Panc1 (cell line): ENCODE measurements around the gene HRCT1. TPM values are rescaled to one million over a fixed set of nuclear protein-coding genes. Genes with fewer than 3 reads are reported as not detected.

Source experiments
- ATAC-seq: fragments of 200-7000 bp; cut with Tn5 transposase; 2 replicates; pipeline ENCODE4 v1.9.1; 2020; ENCODE audit warnings: mild to moderate bottlenecking, moderate library complexity
- BruUV-seq: library from RNA; stranded (reverse); fragments of 400-500 nt; replicated peaks from 2 replicates; lab custom pipeline; 2021; lab: Mats Ljungman, UMichigan
- CTCF ChIA-PET: fragments of 300-600 bp; sonication (Branson Sonifier 250); formaldehyde crosslinking; loops from one replicate; lab custom pipeline; 2022; ENCODE audit warnings: antibody characterized with exemption; lab: Charles Lee
- POLR2A ChIA-PET: fragments of 300-600 bp; sonication (Branson Sonifier 250); formaldehyde crosslinking; loops from one replicate; lab custom pipeline; 2022; ENCODE audit warnings: antibody characterized with exemption; lab: Charles Lee
- DNase-seq: peaks from one replicate; pipeline ENCODE4 v3.0.0-alpha.2; 2010; ENCODE audit warnings: low read depth, low spot score
- H3K27ac ChIP-seq: 2 replicates; pipeline ENCODE4 v1.5.1; 2011; ENCODE audit warnings: mild to moderate bottlenecking, low read length, inconsistent platforms
- H3K27me3 ChIP-seq: fragments of 200-500 bp; sonication (Bioruptor generic); 2 replicates; pipeline ENCODE4 v1.6.0; 2014; ENCODE audit warnings: low read length, inconsistent platforms; ENCODE audit not compliant: control insufficient read depth, insufficient read depth
- H3K36me3 ChIP-seq: fragments of 200-500 bp; sonication (Bioruptor generic); 2 replicates; pipeline ENCODE4 v1.5.1; 2014; ENCODE audit warnings: inconsistent platforms, mild to moderate bottlenecking, low read length, moderate library complexity; ENCODE audit not compliant: control insufficient read depth, insufficient read depth
- H3K4me1 ChIP-seq: 2 replicates; pipeline ENCODE4 v1.5.1; 2011; ENCODE audit warnings: inconsistent platforms, mild to moderate bottlenecking, low read length, moderate library complexity; ENCODE audit not compliant: control insufficient read depth, insufficient read depth
- H3K4me3 ChIP-seq, 2 experiments: 2 replicates each; pipeline ENCODE4 v1.5.1; 2011 to 2012; ENCODE audit warnings: low read depth in 2 of 2, low read length in 2 of 2, mild to moderate bottlenecking in 2 of 2, inconsistent platforms in 1 of 2, moderate library complexity in 1 of 2
- H3K9me3 ChIP-seq: fragments of 200-500 bp; sonication (Bioruptor generic); 2 replicates; pipeline ENCODE4 v1.5.1; 2014; ENCODE audit warnings: low read depth, mild to moderate bottlenecking, inconsistent platforms, low read length, moderate library complexity; ENCODE audit not compliant: control insufficient read depth, insufficient read depth
- POLR2AphosphoS5 ChIP-seq: IDR thresholded peaks from 2 replicates; pipeline ENCODE4 v1.6.1; 2012; ENCODE audit warnings: mild to moderate bottlenecking, low read depth, low read length, moderate library complexity
- REST ChIP-seq, 2 experiments: IDR thresholded peaks; 2 replicates each; pipeline ENCODE4 v1.6.1; 2011 to 2012; ENCODE audit warnings: low read depth in 2 of 2, control low read depth in 1 of 2, low read length in 1 of 2, mild to moderate bottlenecking in 1 of 2, moderate library complexity in 1 of 2; ENCODE audit not compliant: insufficient read depth in 1 of 2
- SIN3A ChIP-seq: IDR thresholded peaks from 2 replicates; pipeline ENCODE4 v1.6.1; 2012; ENCODE audit warnings: low read depth, mild to moderate bottlenecking, low read length, moderate library complexity, borderline replicate concordance; ENCODE audit not compliant: insufficient read depth
- TCF7L2 ChIP-seq: IDR thresholded peaks from 2 replicates; pipeline ENCODE4 v1.6.1; 2011; ENCODE audit warnings: mild to moderate bottlenecking, low read depth, low read length, inconsistent platforms
- in situ Hi-C: cut with HindIII; loops from 2 replicates; pipeline ENCODE4 v1.10.0; 2016; ENCODE audit warnings: low sequenced_read_pairs, low pct_unique_long_range_greater_than_20kb
- intact Hi-C: fragments of 100-400 bp; cut with micrococcal nuclease; formaldehyde crosslinking; loops from one replicate; pipeline ENCODE4 v1.10.0; 2022; ENCODE audit not compliant: unreplicated experiment
- total RNA-seq: library from RNA; stranded (reverse); gene quantifications from one replicate; pipeline ENCODE4 v1.2.1, GENCODE V29; 2021; ENCODE audit not compliant: unreplicated experiment
- TF ChIP-seq, protein P1 (sequence below): fragments of 450-650 bp; IDR thresholded peaks from 2 replicates; pipeline ENCODE4 v1.5.1; 2017; ENCODE audit warnings: mild to moderate bottlenecking

HRCT1 gene
- total RNA-seq, 1 experiment from 2014 or later: not detected

- POLR2A ChIA-PET: no interaction called here
- BruUV-seq: no TSS peak
- peaks cover 66% of the 10 kb centered on the region for H3K4me1 ChIP-seq
Measured at GRCh38 chr9:35908504-35909125, 2.6 kb downstream of the HRCT1 start.

DNA sequence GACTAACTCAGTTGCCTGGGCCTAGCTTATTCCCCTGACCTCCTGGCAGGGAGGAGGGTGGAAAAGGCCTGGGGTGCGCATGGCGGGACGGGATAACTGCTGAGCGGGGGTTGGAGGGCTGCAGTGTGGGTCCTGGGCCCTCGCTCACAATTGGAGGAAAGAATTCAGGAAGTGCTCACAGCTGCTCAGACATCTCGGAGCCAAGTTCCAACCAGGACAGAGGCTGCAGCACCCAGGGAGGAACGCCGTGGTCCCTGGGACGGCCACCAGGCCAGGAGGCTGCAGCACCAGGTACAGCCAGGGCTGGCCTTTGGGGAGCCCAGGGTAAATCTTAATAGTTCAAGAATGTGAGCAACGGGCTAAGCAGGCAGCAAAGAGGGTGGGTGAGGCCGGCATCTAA, 3.3 kb downstream of the HRCT1 start, which contains the start of gene SPAAR:
Gene SPAAR, plus strand, starts transcription at position 217 of the 400 bp plus-strand sequence. CDS start 974 bp downstream, outside the sequence.
- DNase-seq: no peak
- Histone ChIP-seq H3K4me3 (no peak within 1 kb of the TSS), H3K4me1 (peaks cover 64% of the 10 kb centered on the region), H3K36me3 (no peaks in the 10 kb centered on the region), H3K27ac (peak within 1 kb of the TSS; percentile 78), H3K27me3 (no peaks in the 10 kb centered on the region), H3K9me3 (no peaks in the 10 kb centered on the region)
- intact Hi-C loops (no loop called here), in situ Hi-C loops (no loop called here)
- TF ChIP-seq, protein P1, sequence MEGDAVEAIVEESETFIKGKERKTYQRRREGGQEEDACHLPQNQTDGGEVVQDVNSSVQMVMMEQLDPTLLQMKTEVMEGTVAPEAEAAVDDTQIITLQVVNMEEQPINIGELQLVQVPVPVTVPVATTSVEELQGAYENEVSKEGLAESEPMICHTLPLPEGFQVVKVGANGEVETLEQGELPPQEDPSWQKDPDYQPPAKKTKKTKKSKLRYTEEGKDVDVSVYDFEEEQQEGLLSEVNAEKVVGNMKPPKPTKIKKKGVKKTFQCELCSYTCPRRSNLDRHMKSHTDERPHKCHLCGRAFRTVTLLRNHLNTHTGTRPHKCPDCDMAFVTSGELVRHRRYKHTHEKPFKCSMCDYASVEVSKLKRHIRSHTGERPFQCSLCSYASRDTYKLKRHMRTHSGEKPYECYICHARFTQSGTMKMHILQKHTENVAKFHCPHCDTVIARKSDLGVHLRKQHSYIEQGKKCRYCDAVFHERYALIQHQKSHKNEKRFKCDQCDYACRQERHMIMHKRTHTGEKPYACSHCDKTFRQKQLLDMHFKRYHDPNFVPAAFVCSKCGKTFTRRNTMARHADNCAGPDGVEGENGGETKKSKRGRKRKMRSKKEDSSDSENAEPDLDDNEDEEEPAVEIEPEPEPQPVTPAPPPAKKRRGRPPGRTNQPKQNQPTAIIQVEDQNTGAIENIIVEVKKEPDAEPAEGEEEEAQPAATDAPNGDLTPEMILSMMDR: no peak
- TF ChIP-seq POLR2AphosphoS5 (no peak), REST (IDR thresholded peaks at IDR 0.05; ENCODE audit: insufficient read depth in 1 of 2, low read depth in 2 of 2, low read length in 1 of 2) (no peak), TCF7L2 (no peak), SIN3A (no peak)
- no peak for ATAC-seq
- ChIA-PET CTCF (interaction anchor here (1.0 kb wide), 1 partner anchor 114 kb away, joined by 3 read pairs; no protein-coding TSS in a partner anchor), POLR2A (no interaction called here)
- BruUV-seq: no TSS peak

More at GRCh38 chr9:35908504-35909125, 2.6 kb downstream of the HRCT1 start:
- Histone ChIP-seq H3K9me3 (no peaks in the 10 kb centered on the region), H3K27me3 (no peaks in the 10 kb centered on the region), H3K36me3 (no peaks in the 10 kb centered on the region), H3K4me3 (no peak overlapping the region), H3K27ac (peak overlapping the region; percentile 78)
- in situ Hi-C loops: no loop called here
- ATAC-seq (no peak), DNase-seq (no peak)
- TF ChIP-seq POLR2AphosphoS5 (no peak), REST (IDR thresholded peaks at IDR 0.05; ENCODE audit: insufficient read depth in 1 of 2, low read depth in 2 of 2, low read length in 1 of 2) (no peak), TCF7L2 (no peak), SIN3A (no peak)
- TF ChIP-seq, protein P1: no peak
- intact Hi-C loops: no loop called here
- CTCF ChIA-PET: no interaction called here
